ENCODE data around the gene FANCB. TPM values are rescaled to one million over a fixed set of nuclear protein-coding genes. Genes with fewer than 3 reads are reported as not detected.

Gene FANCB
- total RNA-seq, 1 experiment from 2014 or later = 12.1 TPM

DNA sequence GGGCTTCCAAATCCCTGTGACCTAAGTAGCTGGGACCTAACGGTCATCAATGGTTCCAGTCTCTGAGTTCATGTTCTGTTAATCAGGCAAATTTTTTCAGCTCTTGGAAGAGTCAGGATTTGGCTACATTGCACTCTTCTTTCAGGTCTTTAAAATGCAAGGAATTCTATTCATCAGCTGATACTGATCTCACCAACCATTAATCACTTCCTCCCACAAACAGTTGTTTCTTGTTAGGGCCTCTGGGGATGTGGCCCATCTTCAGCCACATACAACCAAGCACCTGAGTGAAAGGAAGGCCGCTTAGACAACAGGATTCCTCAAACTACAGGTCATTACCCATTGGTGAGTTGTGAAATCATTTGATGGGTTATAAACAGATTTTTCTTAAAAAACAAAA, 71.7 kb downstream of the FANCB start:
- Histone ChIP-seq H2AFZ (ENCODE audit: low read length) (no peak overlapping the region), H3T11ph (ENCODE audit: low read length) (no peak overlapping the region), H3K9me3 (ENCODE audit: control insufficient read depth, low read depth, low read length) (no peaks in the 10 kb centered on the region), H2AK5ac (ENCODE audit: insufficient read length, low read length) (no peak overlapping the region), H3K23ac (ENCODE audit: insufficient read length, low read depth, low read length) (no peak overlapping the region), H2BK20ac (ENCODE audit: low read depth, low read length, poor library complexity, severe bottlenecking) (no peak overlapping the region), H3K4me2 (ENCODE audit: insufficient read depth, insufficient read length, low read length) (no peak overlapping the region), H4K8ac (replicated peaks; ENCODE audit: insufficient read length, low read depth, low read length) (no peak overlapping the region), H3K23me2 (ENCODE audit: insufficient read length, low read depth, low read length, poor library complexity, severe bottlenecking) (no peaks in the 10 kb centered on the region), H3K56ac (ENCODE audit: insufficient read length, low read depth, low read length) (no peak overlapping the region), H3K14ac (ENCODE audit: insufficient read depth, low read length) (no peak overlapping the region), H2BK12ac (ENCODE audit: insufficient read length, low read depth, low read length) (no peak overlapping the region), H4K5ac (ENCODE audit: insufficient read length, low read depth, low read length) (no peak overlapping the region), H3K27ac (ENCODE audit: insufficient read length, low read depth, low read length) (no peak overlapping the region), H4K91ac (ENCODE audit: insufficient read length, low read depth, low read length) (no peak overlapping the region), H3K4ac (ENCODE audit: low read depth, low read length) (no peak overlapping the region), H3K27me3 (ENCODE audit: insufficient read depth, low read length) (no peaks in the 10 kb centered on the region), H3K4me1 (ENCODE audit: insufficient read depth, low read length) (no peaks in the 10 kb centered on the region), H2BK15ac (ENCODE audit: low read depth, low read length) (no peak overlapping the region), H3K18ac (ENCODE audit: insufficient read length, low read depth, low read length) (no peak overlapping the region), H2BK5ac (ENCODE audit: insufficient read length, low read length) (no peak overlapping the region), H3K9ac (ENCODE audit: extremely low read depth, insufficient read length, low read length) (no peak overlapping the region), H4K20me1 (ENCODE audit: control insufficient read depth, insufficient read depth, insufficient read length) (no peaks in the 10 kb centered on the region), H3K79me2 (ENCODE audit: insufficient read depth, low read length) (no peaks in the 10 kb centered on the region), H3K79me1 (ENCODE audit: insufficient read depth, low read depth, low read length, poor library complexity, severe bottlenecking) (no peaks in the 10 kb centered on the region), H2BK120ac (ENCODE audit: low read depth, low read length, poor library complexity, severe bottlenecking) (no peak overlapping the region)
- TF ChIP-seq, protein P1, sequence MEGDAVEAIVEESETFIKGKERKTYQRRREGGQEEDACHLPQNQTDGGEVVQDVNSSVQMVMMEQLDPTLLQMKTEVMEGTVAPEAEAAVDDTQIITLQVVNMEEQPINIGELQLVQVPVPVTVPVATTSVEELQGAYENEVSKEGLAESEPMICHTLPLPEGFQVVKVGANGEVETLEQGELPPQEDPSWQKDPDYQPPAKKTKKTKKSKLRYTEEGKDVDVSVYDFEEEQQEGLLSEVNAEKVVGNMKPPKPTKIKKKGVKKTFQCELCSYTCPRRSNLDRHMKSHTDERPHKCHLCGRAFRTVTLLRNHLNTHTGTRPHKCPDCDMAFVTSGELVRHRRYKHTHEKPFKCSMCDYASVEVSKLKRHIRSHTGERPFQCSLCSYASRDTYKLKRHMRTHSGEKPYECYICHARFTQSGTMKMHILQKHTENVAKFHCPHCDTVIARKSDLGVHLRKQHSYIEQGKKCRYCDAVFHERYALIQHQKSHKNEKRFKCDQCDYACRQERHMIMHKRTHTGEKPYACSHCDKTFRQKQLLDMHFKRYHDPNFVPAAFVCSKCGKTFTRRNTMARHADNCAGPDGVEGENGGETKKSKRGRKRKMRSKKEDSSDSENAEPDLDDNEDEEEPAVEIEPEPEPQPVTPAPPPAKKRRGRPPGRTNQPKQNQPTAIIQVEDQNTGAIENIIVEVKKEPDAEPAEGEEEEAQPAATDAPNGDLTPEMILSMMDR (conservative IDR thresholded peaks at IDR 0.05) = no peak
- DNase-seq = no peak
- WGBS (ENCODE audit: extremely low coverage, insufficient read length, low lambda C conversion rate) = no CpG with 5 or more reads among the region's 2 CpGs
- Mint-ChIP-seq H3K4me1 (no peaks in the 10 kb centered on the region), H3K27me3 (ENCODE audit: low read depth) (no peaks in the 10 kb centered on the region), H3K27ac (no peak overlapping the region), H3K4me3 (no peak overlapping the region), H3K9me3 (peaks cover 66 to 69% of the 10 kb centered on the region in 2 experiments), H3K36me3 (ENCODE audit: insufficient read depth in 1 of 3, low read depth in 3 of 3) (peaks cover 4 to 21% (median 16%) of the 10 kb centered on the region in 3 experiments; a peak in 5 of 7 replicates)

All from H9 (cell line).